Breast epithelium (tissue), 4 donors: ENCODE results near the gene FAM216B. TPM values are rescaled to one million over a fixed set of nuclear protein-coding genes. Genes with fewer than 3 reads are reported as not detected.

ENCODE experiments used
- DNase-seq, 2 donors: peaks; one replicate each; pipeline ENCODE4 v3.0.0-alpha.2; 2019; ENCODE audit warnings: low spot score in 2 of 2
- H3K27ac ChIP-seq, 2 donors: fragments of 200-600 bp; sonication (generic) in 1 of 2; one replicate each; pipeline ENCODE4 v1.5.1; 2016 to 2019; ENCODE audit warnings: mild to moderate bottlenecking in 1 of 2
- H3K27me3 ChIP-seq, 2 donors: fragments of 200-600 bp; sonication (generic) in 1 of 2; one replicate each; pipeline versions ENCODE4 v1.5.1 to v1.6.0; 2017 to 2019; ENCODE audit warnings: control low read depth in 1 of 2, mild to moderate bottlenecking in 1 of 2
- H3K36me3 ChIP-seq: fragments of 200-600 bp; one replicate; pipeline ENCODE4 v1.5.1; 2019
- H3K4me1 ChIP-seq, 2 donors: fragments of 200-600 bp; sonication (generic); one replicate each; pipeline ENCODE4 v1.5.1; 2016 to 2019; ENCODE audit warnings: control low read depth in 1 of 2
- H3K4me3 ChIP-seq, 3 donors: fragments of 200-600 bp; sonication (generic); 1 replicate in 2 of 3; 2 replicates in 1 of 3; pipeline ENCODE4 v1.5.1; 2016 to 2019; ENCODE audit warnings: mild to moderate bottlenecking in 3 of 3, moderate library complexity in 2 of 3
- H3K9me3 ChIP-seq, 2 donors: fragments of 200-600 bp; sonication (generic) in 1 of 2; one replicate each; pipeline ENCODE4 v1.5.1; 2016 to 2019; ENCODE audit warnings: control low read depth in 1 of 2
- POLR2A ChIP-seq: fragments of 450-650 bp; IDR thresholded peaks from one replicate; pipeline ENCODE4 v1.6.1; 2016; ENCODE audit warnings: antibody characterized with exemption, mild to moderate bottlenecking, moderate library complexity
- POLR2AphosphoS5 ChIP-seq, 3 donors: sonication (generic); formaldehyde crosslinking; IDR thresholded peaks; one replicate each; pipeline ENCODE4 v1.6.1; 2017; ENCODE audit warnings: antibody characterized with exemption in 3 of 3
- intact Hi-C: fragments of 100-400 bp; cut with DNase I; formaldehyde crosslinking; loops from one replicate; pipeline ENCODE4 v1.15.1; 2023; ENCODE audit warnings: low total_unique reads
- total RNA-seq, 3 donors: library from RNA; depleted of rRNA; stranded (reverse); fragments of >200 nt; gene quantifications; one replicate each; pipeline ENCODE4 v1.1.0, GENCODE V29; 2016
- TF ChIP-seq, protein P1 (sequence below), 3 donors: fragments of 450-650 bp; IDR thresholded peaks; one replicate each; pipeline ENCODE4 v1.5.1; 2016 to 2017; ENCODE audit warnings: antibody characterized with exemption in 3 of 3, mild to moderate bottlenecking in 3 of 3, moderate library complexity in 3 of 3

Gene FAM216B
- total RNA-seq, result not detected

DNA sequence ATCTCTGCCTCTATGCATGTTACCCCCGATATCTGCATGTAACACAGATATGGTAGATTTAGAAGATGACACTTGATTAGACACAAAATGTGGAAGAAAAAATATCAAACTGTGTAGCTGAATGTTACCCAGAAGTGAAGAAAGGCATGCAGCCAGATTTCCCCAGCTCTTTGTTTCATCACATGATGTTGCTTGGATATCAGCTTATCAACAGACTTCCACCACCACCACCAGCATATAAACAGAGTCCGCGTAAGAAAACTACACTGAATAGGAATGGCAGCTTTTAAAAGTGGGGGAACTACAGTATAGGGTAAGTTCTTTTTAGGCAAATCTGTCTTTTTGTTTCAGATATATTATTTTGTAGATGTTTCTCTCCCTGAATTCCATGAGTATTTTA, at the start of gene FAM216B:
Gene FAM216B, plus strand, starts transcription at position 233 of the 400 bp plus-strand sequence. CDS start 2,484 bp downstream, outside the sequence.
- TF ChIP-seq POLR2AphosphoS5 (IDR thresholded peaks at IDR 0.05), result no peak
- TF ChIP-seq POLR2A, result no peak
- TF ChIP-seq, protein P1, sequence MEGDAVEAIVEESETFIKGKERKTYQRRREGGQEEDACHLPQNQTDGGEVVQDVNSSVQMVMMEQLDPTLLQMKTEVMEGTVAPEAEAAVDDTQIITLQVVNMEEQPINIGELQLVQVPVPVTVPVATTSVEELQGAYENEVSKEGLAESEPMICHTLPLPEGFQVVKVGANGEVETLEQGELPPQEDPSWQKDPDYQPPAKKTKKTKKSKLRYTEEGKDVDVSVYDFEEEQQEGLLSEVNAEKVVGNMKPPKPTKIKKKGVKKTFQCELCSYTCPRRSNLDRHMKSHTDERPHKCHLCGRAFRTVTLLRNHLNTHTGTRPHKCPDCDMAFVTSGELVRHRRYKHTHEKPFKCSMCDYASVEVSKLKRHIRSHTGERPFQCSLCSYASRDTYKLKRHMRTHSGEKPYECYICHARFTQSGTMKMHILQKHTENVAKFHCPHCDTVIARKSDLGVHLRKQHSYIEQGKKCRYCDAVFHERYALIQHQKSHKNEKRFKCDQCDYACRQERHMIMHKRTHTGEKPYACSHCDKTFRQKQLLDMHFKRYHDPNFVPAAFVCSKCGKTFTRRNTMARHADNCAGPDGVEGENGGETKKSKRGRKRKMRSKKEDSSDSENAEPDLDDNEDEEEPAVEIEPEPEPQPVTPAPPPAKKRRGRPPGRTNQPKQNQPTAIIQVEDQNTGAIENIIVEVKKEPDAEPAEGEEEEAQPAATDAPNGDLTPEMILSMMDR (IDR thresholded peaks at IDR 0.05), result no peak
- no peak for DNase-seq
- Histone ChIP-seq H3K9me3 (no peaks in the 10 kb centered on the region), H3K27ac (no peak within 1 kb of the TSS), H3K4me1 (no peaks in the 10 kb centered on the region), H3K27me3 (no peaks in the 10 kb centered on the region), H3K36me3 (no peaks in the 10 kb centered on the region), H3K4me3 (no peak within 1 kb of the TSS)
- intact Hi-C loops, result no loop called here

DNA sequence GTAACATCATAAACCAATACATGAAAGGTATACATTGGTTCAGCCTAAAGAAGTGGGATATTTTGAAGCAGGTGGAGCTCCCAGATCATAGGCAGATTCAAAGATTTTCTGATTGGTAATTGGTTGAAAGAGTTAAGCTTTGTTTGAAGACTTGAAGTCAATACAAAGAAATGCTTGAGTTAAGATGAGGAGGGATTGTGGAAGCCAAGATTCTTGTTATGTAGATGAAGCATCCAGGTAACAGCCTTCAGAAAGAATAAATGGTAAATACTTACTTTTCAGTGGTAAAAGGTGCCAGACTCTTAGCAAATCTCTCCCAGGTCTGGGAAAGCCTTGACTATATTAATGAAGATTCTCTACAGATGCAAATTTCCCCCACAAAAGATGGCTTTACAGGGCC, 49.3 kb upstream of the FAM216B start:
- intact Hi-C loops, result no loop called here
- Histone ChIP-seq H3K27ac (no peak overlapping the region), H3K27me3 (no peaks in the 10 kb centered on the region), H3K4me1 (no peaks in the 10 kb centered on the region), H3K36me3 (no peaks in the 10 kb centered on the region), H3K9me3 (no peaks in the 10 kb centered on the region), H3K4me3 (no peak overlapping the region)
- DNase-seq, result no peak
- TF ChIP-seq POLR2AphosphoS5 (IDR thresholded peaks at IDR 0.05), result no peak
- no peak for TF ChIP-seq POLR2A
- TF ChIP-seq, protein P1 (IDR thresholded peaks at IDR 0.05), result no peak

DNA sequence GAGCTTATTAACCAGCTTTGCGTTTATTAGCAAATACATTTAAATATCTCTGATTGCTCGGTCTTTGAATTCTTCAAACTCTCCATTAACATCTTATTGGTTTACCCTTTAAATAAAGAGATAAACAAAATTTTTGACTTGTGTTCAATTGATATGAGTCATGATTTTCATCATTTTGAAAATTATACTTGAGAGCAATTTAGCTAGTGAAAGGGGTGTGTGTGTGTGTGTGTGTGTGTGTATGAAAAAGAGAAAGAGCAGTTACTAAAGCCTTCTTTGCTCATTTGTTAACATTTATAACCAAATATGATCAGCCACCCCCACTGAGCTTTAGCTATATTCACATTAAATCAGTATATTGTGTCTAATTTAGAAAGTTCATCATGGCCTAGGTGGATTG, 48.3 kb upstream of the FAM216B start:
- H3K27ac ChIP-seq, result no peak overlapping the region
- TF ChIP-seq POLR2AphosphoS5 (IDR thresholded peaks at IDR 0.05) (no peak), POLR2A (no peak)
- TF ChIP-seq, protein P1 (IDR thresholded peaks at IDR 0.05), result no peak
- no peaks in the 10 kb centered on the region for H3K9me3 ChIP-seq
- DNase-seq, result no peak
- no peaks in the 10 kb centered on the region for H3K27me3 ChIP-seq
- no peak overlapping the region for H3K4me3 ChIP-seq
- H3K4me1 ChIP-seq, result no peaks in the 10 kb centered on the region
- intact Hi-C loops, result no loop called here
- no peaks in the 10 kb centered on the region for H3K36me3 ChIP-seq

DNA sequence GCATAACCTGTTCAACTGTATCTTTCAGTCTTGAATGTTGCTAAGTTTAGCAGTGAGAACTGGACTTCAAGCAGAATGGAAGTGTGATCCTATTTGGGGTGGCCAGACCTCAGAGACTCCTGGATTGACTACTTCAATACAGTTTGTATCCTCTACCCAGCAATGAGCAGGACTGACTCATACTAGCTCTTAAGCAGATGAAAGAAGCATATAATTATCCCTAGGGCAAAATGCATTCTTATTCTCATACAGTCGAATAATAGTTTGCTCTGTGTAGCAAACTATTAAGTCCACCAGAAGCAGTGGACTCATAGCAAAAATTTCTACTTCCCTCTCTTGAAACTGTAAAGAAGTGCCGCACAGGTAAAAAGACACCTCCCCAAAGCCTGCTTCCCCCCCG, 46.4 kb upstream of the FAM216B start:
- intact Hi-C loops, result no loop called here
- Histone ChIP-seq H3K27me3 (no peaks in the 10 kb centered on the region), H3K4me1 (no peaks in the 10 kb centered on the region), H3K9me3 (no peaks in the 10 kb centered on the region), H3K27ac (no peak overlapping the region), H3K4me3 (no peak overlapping the region), H3K36me3 (no peaks in the 10 kb centered on the region)
- TF ChIP-seq POLR2A (no peak), POLR2AphosphoS5 (IDR thresholded peaks at IDR 0.05) (no peak)
- TF ChIP-seq, protein P1 (IDR thresholded peaks at IDR 0.05), result no peak
- no peak for DNase-seq

DNA sequence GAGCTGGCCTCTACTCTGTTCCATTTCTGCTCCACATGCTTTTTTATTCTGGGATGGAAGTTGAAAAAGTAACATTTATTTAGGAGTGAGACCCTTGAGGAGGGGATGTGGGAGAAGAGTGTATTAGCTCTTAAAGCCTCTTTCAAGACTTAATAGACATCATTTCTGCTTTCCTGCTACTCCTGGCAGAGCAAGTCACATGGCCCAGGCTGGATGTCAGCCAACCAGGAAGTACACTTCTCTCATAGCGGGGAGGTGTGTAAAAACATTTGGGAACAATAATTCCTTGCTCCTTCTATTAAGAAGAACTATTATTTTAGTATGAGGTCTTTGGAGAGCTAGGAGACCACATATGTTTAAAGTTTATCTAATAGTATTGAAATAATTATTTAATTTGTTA, 40.6 kb upstream of the FAM216B start:
- H3K9me3 ChIP-seq, result no peaks in the 10 kb centered on the region
- no peaks in the 10 kb centered on the region for H3K4me1 ChIP-seq
- no peaks in the 10 kb centered on the region for H3K36me3 ChIP-seq
- intact Hi-C loops, result no loop called here
- no peak for DNase-seq
- H3K27me3 ChIP-seq, result no peaks in the 10 kb centered on the region
- TF ChIP-seq, protein P1 (IDR thresholded peaks at IDR 0.05), result no peak
- TF ChIP-seq POLR2AphosphoS5 (IDR thresholded peaks at IDR 0.05), result no peak
- no peak for TF ChIP-seq POLR2A
- no peak overlapping the region for H3K4me3 ChIP-seq
- no peak overlapping the region for H3K27ac ChIP-seq
